Choroid plexus epithelial cell (primary cell): Measurements from ENCODE around the gene MMADHC.

Source experiments
- DNase-seq: peaks from one replicate; pipeline ENCODE4 v3.0.0-alpha.2; 2010; ENCODE audit warnings: low read depth
- H3K4me3 ChIP-seq: 2 replicates; pipeline ENCODE4 v1.5.1; 2011; ENCODE audit warnings: low read depth, mild to moderate bottlenecking, control low read depth, low read length, moderate library complexity
- TF ChIP-seq, protein P1 (sequence below): conservative IDR thresholded peaks from 2 replicates; pipeline ENCODE4 v1.5.1; 2011; ENCODE audit warnings: low read depth, mild to moderate bottlenecking, control low read depth, inconsistent platforms, low read length, moderate library complexity

Gene MMADHC

DNA sequence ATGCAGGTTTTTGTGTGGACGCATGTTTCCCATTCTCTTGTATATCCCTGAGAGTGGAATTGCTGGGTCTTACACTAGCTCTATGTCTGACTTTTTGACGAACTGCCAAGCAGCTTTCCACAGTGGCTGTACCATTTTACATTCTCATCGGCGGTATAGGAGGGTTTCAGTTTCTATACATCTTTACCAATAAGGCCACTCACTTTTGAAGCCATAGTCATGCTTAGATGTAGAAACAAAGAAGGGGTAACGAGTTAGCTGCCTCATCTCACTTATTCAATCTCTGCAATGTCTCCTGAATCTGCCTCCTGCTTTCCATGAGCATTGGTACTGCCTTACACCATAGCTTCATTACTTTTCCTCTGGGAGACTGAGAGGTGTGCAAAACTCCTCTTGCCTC is 47.4 kb downstream of the MMADHC start:
- H3K4me3 ChIP-seq, result no peak overlapping the region
- TF ChIP-seq, protein P1, sequence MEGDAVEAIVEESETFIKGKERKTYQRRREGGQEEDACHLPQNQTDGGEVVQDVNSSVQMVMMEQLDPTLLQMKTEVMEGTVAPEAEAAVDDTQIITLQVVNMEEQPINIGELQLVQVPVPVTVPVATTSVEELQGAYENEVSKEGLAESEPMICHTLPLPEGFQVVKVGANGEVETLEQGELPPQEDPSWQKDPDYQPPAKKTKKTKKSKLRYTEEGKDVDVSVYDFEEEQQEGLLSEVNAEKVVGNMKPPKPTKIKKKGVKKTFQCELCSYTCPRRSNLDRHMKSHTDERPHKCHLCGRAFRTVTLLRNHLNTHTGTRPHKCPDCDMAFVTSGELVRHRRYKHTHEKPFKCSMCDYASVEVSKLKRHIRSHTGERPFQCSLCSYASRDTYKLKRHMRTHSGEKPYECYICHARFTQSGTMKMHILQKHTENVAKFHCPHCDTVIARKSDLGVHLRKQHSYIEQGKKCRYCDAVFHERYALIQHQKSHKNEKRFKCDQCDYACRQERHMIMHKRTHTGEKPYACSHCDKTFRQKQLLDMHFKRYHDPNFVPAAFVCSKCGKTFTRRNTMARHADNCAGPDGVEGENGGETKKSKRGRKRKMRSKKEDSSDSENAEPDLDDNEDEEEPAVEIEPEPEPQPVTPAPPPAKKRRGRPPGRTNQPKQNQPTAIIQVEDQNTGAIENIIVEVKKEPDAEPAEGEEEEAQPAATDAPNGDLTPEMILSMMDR, result no peak
- DNase-seq, result no peak

DNA sequence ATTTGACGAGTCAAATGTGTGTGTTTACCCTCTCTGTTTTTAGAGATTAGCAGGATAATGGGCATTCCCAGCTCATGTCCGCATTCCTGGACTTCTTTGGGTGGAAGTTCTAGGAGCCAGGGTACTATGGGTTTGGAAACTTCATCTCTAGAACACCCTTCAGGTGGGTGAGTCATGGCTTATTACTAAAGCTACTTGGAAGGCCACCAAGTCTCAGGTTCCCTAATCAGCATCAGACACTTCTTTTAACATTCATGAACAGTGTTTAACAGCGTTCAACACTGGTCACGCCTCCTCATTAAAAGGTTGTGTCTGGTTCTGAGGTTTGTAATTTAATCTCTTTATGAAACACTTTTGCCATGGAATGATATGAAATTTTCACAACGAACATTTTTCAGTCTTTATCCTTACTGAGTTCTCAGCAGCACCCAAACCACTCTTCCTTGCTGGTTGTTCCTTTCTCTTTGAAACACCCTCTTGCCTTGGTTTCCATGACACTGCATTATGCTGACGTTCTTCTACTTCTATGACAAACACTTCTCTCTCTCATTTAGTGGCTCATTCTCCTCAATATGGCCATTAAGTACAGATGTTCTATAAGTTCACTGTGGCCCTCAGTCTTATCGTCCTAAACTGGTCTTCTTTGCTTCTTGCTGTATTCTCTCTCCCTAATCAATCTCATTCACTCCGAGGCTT is 49.3 kb downstream of the MMADHC start:
- H3K4me3 ChIP-seq, result no peak overlapping the region
- no peak for DNase-seq
- TF ChIP-seq, protein P1, result no peak

DNA sequence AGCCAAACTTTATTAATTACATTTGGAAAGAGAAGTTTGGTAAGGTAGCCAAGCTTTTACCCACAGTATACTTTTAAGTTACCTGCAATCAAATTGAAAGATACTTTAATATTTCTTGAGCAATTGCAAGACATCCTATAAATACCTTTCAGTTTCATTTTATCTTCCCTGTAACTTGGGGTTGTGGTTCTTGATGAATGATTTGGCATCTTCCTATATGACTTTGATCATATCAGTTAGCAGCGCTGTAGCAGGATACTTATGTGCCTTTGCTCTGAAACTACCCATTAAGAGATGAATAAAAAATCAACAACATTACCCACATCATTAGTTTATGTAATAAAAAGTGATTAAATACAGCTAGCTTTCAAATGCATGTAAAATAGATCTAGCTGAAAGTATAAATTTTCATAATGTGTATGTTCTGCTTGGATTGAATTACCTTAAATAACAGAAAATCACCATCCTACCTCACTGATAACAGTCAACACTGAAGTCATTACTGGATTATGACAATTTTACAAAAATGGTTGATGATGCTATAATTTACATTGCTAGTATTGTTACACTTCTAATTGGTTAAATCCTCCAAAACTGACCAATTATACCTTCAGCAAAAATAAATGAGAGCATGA is 50.4 kb downstream of the MMADHC start:
- DNase-seq, result no peak
- TF ChIP-seq, protein P1, result no peak
- H3K4me3 ChIP-seq, result no peak overlapping the region

DNA sequence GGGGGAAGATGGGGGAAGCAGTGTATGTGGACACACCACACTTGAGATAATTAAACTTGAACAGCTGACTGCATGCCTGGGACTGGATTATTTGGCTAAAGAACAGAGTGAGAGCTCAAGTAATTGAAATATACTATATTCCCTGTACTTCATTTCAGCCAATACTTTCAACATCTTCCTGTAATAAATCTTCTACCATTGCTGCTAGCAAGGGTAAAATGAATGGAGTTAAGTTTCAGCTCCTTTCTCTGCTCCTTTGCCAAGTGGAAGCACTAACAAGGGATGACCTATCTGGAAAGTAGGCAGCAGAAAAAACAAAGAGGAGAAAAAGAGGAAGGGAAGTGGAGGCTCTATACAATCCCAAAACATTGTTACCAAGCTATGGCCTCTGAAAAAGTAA is 50.9 kb downstream of the MMADHC start:
- TF ChIP-seq, protein P1, result no peak
- no peak overlapping the region for H3K4me3 ChIP-seq
- DNase-seq, result no peak

DNA sequence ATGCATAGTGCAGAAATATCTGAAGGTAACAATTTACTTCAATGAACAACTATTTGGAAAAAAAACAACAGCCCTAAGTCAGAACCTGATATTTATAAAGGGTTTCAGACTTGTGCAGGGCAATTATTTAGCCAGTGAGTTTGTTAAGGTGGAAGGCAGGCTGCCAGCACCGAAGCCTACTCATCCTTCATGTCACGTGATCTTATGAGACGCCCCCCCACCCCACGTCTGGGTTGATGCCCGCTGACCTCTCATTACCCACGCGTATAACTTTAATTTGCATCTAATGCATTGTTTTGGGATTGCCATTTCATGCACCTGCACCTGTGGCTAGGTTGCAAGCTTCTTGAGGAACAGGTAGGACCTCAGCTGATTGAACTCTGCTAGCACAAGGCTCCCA is 52.9 kb downstream of the MMADHC start:
- TF ChIP-seq, protein P1, result no peak
- no peak overlapping the region for H3K4me3 ChIP-seq

DNA sequence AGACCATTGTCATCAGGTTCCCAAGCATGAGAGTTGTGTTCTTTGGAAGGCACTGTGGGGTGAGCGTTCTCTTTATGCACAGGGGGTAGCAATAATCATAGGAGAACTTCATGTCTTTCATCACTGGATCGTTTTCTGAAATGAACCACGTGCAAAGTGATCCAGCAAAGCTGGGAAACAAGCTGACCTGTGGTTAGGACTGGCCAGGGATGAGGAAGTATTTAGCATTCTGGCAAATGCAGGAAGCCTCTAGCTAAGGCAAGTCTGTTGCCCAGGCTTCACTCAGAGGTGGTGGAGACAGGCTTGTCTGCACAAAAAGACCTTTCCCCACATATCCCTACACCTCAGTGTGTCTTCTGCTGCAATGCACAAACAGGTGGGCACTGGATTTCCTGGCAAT is 58.6 kb downstream of the MMADHC start:
- no peak overlapping the region for H3K4me3 ChIP-seq
- no peak for DNase-seq
- TF ChIP-seq, protein P1, result no peak

More for the DNA sequence above, 52.9 kb downstream of the MMADHC start:
- DNase-seq, result no peak
